Posterior cingulate gyrus (tissue), 11 donors: Measurements from ENCODE around the gene ARSI.

Experiments used
- DNase-seq, 10 donors: peaks; one replicate each; pipeline versions ENCODE4 v3.0.0 to v3.0.0-alpha.2; 2020 to 2021; ENCODE audit warnings: mixed read lengths in 3 of 10
- intact Hi-C: fragments of 100-400 bp; cut with DNase I; formaldehyde crosslinking; loops from one replicate; pipeline ENCODE4 v1.15.1; 2023

The ARSI gene

GRCh38 chr5:150302301-150303069, at the start of gene ARSI:
TSS of gene ARSI (minus strand) at chr5:150302905. CDS start at chr5:150302373, 532 bp downstream.
- intact Hi-C loops = no loop called here
- DNase-seq = peak in 2 of 10 donors; percentile 78 to 86

- intact Hi-C loops = loop anchor here (1.0 to 5.0 kb wide), 2 partner anchors 58 to 78 kb away; no protein-coding TSS in a partner anchor
- DNase-seq = peak; percentile 55 to 95 (median 82)
Observed at GRCh38 chr5:150350524-150351344, 48.0 kb upstream of the ARSI start.

GRCh38 chr5:150349681-150350275, 47.1 kb upstream of the ARSI start:
- intact Hi-C loops = loop anchor here (1.0 to 5.0 kb wide), 2 partner anchors 57 to 77 kb away; no protein-coding TSS in a partner anchor
- DNase-seq = peak in 2 of 10 donors; percentile 33 to 75

GRCh38 chr5:150347451-150347850, 44.7 kb upstream of the ARSI start:
- peak in 1 of 10 donors; percentile 22 for DNase-seq
- intact Hi-C loops = no loop called here

- intact Hi-C loops = no loop called here
- DNase-seq = peak in 1 of 10 donors; percentile 21
Observed at GRCh38 chr5:150347003-150347402, 44.3 kb upstream of the ARSI start.

DNA sequence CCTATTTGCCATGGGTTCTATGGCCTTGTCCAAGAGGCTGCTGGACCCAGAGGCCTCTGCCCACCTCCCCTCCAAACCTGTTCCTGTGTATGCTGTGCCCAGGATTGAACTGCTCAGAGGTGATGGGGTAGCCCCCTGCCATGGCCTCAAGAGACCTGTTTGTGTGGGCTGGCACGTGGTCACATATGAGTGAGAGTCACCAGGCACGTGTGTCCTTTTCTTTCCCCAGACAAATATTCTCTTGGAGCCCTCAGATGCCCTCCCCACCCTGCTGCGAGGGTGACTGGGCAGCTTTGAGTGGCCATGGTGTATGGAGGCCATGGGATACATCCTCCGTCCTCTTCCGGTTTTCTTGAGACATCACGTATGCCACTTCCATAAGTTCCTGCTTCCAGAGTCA, 43.9 kb upstream of the ARSI start:
- intact Hi-C loops = no loop called here

DNA sequence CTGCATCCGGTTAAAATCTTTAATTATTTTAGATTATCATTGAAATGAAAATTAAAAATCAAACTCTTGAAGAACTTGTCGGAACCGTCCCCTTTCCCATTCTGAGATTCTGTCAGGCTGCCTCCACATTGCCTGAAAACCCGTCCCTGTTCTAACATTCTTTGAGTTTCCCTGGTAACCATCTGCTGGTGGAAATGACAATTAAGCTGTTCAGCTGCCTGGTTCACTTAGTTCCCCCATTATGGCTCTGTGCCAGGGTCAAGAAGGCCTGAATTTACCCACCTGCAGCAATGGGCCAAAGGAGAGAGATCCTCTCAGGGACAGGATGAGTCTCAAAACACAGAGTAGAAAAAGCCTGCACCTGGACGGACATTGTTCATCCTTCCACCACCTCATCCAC, 43.0 kb upstream of the ARSI start:
- intact Hi-C loops = no loop called here
- DNase-seq = peak in 1 of 10 donors; percentile 68

More for the DNA sequence above, 43.9 kb upstream of the ARSI start:
- peak in 1 of 10 donors; percentile 57 for DNase-seq

DNA sequence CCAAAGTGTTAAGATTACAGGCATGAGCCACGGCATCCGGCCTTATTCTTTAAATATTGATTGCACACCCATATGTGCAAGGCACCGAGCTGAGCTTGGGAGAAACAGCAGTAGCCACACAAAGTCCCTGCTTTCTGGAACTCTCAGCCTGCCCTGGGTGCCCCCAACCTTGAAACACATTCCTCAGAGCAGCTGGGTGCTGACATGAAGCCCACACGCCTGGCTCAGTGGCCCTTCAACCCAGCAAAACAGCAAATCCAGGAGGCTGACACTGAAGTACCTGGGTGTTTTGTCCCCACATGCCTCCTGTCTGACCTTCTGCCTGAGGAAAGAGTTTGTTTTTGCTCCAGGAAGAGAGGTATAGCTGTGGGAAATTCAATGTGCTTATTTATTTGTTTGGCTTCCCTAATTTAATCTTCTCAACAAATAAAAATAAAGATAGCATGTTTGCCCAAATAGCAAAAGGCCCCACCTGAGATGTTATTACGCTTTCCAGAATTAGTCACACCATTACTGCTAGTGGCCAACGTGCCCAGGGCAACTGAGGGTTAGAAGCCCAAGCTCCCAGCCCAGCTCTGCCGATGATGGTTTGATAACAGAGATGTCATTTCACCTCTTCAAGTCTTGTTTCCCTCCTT, 41.4 kb upstream of the ARSI start:
- intact Hi-C loops = no loop called here
- DNase-seq = peak in 1 of 10 donors; percentile 43

GRCh38 chr5:150342583-150342982, 39.9 kb upstream of the ARSI start:
- intact Hi-C loops = no loop called here
- no peak for DNase-seq

DNA sequence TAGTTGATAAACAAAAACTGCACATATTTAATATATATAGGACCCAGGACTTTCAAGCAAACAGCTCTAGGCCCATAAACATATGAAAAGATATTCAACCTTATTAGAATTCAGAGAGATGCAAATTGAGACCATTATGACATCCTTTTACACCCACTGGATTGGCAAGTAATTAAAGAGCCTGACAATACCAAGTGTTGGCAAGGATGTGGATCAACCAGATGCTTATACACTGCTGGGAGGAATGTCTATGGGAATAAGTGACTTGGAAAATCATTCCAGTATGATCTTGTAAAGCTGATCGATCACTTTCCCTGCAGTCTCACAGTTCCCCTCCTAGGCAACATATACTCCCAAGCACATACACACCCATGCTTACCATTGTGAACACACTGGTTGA, 39.3 kb upstream of the ARSI start:
- intact Hi-C loops = no loop called here
- DNase-seq = no peak

DNA sequence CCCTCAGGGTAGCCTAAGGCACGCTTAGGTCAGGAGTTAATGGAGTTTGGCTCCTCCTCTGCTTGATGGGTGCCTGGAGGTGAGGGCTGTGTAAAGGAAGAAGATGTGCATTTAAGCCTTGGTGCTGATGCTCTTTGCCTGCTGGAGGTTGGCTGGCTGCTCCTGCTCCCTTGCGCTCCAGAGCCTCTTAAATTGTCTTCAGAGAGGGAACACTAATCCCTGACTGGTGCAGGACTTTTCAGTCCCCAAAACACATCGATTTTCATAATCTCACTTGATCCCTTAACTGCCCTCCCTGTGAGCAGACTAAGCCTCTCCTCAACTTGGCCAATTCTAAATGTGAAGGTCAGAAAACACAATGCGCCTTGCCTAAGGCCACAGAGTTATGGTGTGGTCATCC, 38.6 kb upstream of the ARSI start:
- DNase-seq = peak in 1 of 10 donors; percentile 15
- intact Hi-C loops = no loop called here

GRCh38 chr5:150340614-150341255, 38.0 kb upstream of the ARSI start:
- DNase-seq = peak in 1 of 10 donors; percentile 67
- intact Hi-C loops = no loop called here

- intact Hi-C loops = no loop called here
- no peak for DNase-seq
Observed at GRCh38 chr5:150339841-150340240, 37.1 kb upstream of the ARSI start.

GRCh38 chr5:150339165-150339564, 36.5 kb upstream of the ARSI start:
- intact Hi-C loops = no loop called here
- peak in 9 of 10 donors; percentile 35 to 93 (median 54) for DNase-seq

DNA sequence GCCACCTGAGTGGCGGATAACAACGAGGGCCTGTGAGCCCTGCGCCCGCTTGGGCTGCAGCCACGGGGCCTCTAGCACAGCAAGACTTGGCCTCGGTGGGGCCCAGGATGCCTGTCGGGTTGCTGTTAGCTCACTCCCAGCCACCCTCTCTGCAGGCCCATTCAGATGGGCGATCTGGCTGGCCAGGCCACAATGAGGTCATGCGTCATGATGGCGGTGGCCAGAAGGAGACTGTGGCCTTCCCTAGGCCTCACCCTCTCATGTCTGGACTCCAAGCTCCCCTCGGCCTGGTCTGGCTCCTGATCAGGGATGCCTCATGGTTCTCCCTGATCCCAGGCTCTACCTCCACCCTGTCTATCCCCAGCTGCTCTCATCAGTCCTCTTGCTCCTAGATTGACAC, 35.8 kb upstream of the ARSI start:
- intact Hi-C loops = no loop called here
- peak in 4 of 10 donors; percentile 36 to 90 (median 62) for DNase-seq

DNA sequence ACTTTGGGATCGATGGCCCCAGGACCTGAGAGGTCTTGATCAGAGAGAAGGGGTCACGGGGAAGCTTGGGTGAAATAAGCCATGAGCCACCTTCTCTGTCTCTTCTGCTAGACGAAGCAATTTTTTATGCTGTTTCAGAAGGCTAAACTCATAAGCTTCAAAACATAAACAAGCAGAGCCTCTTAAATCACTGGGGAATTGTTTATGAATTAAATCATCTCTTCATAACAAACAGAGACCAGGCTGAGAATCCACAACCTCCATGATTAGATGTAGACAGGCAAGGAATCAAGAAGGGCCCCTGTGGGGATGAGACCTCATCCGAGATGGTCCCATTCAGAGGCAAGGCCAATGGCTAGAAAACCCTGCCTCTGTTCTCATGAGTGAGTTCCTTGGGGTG, 33.1 kb upstream of the ARSI start:
- DNase-seq = no peak
- intact Hi-C loops = no loop called here

DNA sequence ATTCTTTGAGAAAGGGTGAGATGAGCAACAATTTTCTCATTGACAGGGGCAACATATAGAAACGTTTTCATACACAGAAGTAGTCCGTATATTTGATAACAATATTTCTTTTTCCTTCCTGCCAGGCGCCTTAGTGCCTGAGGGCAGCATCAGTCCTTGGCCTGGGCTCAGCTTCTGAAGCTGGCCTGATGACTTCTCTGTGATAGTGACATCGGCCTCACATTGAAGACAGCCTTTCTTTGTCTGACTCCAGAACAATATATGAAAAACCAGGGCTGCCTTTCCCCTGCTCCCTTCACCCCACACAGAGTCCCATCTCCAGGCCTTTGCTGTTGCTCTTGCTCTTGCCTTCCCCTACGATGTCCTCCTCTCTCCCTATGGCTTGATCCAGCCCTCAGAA, 30.7 kb upstream of the ARSI start:
- DNase-seq = peak in 3 of 10 donors; percentile 52 to 91 (median 56)
- intact Hi-C loops = no loop called here

DNA sequence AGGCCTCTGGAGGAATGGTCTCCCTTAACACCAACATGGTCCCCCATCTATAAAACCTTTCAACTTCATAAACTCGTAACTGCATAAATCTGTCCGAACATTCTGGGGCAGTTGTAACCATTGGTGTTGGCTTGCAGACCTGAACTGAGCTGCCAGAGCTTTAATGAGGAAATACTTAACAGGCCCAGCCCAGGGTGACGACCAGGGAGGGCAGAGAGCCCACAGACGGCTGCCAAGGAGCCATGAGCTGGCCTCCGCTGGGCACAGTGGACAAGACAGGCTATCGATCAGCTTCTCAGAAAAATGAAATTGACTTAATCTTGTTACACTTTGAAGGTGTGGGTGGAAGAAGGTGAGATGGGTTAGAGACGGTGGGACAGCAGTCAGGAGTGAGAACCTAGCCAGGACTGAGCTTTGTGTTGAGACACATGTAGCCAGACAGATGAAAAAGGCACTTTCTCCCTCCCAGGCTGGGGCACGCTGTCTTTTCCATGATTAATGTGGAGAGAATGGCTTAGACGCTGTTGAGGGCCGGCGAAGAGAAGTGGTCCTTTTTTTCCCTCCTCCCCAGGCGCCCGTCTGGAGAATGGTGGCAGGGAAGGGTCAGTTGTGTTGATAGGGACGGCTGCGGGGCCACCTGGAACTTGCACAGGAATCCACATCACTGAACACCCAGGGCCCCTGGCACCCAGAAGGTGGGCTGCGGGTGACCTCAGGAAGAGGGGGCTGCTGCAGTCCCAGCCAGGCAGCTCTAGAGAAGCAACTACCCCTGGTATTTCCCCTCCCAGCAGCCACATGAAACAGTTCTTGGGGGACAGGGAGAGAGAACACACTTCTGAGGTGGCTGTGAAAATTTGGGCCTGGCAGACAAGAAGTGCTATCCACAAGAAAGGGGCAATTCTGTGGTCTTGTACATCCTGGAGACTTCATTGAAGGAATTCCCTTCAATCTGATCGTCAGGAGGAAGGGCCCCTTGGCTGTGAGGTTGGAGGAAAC, 27.5 kb upstream of the ARSI start:
- intact Hi-C loops = no loop called here
- no peak for DNase-seq

GRCh38 chr5:150329038-150329437, 26.3 kb upstream of the ARSI start:
- DNase-seq = no peak
- intact Hi-C loops = no loop called here
